Activated T-cell treated with anti-CD3 and anti-CD28 coated beads for 1 hour (primary cell): Measurements from ENCODE around the gene GLYATL2.
A peak's percentile ranks its signal among the peaks of the same experiment; 100 is the strongest.

ENCODE experiments used
- DNase-seq: peaks from one replicate; pipeline ENCODE4 v3.0.0-alpha.2; 2020; ENCODE audit warnings: low read depth

Gene GLYATL2

DNA sequence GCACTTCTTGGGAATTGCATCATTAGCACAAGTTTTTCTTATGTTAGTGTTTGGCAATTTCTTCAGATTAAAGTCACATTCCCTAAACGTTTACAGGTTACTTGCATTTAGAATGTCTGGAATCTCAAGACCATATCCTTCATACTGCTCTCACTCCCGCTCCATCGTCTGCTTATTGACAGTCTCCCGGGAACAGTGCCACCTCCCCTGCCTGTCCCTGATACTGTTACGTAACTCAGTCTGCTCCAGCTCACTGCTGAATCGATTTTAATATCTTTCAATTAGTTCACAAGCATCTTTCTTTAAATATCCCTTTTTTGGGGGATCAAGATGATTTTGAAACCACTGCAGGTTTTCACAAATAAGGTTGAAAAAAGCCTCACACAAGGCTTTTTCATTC is 48.2 kb downstream of the GLYATL2 start:
- no peak for DNase-seq

DNA sequence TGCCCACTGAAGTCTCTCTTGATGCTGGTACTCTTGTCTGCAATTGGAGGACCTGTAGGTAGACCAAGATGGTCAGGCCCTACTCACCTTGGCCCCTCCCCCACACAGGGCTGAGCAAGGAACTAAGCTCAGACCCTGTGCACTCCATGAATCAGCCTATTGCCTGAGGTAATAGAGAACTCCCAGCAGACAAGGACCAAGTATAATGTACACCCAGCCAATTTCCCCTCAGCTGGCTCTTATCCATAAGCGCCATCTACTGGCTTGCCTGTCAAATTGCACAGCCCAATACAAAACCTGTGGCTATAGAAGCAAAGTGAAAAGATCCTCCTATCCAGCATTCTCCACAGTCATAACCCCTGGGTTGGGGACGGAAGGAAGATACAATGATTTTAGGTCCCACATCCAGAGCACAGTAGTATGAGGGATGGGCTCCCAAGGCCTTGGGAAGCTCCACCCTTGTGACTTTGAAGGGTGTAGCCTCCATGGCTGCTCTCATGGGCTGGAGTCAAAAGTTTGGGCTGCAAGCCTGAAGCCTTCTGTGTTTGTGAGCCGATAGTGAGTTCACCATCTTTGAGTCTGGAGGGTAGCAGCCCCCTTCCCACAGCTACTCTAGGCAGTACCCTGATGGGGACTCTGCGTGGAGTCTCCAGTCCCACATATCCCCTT is 56.0 kb downstream of the GLYATL2 start:
- DNase-seq = peak; percentile 11

DNA sequence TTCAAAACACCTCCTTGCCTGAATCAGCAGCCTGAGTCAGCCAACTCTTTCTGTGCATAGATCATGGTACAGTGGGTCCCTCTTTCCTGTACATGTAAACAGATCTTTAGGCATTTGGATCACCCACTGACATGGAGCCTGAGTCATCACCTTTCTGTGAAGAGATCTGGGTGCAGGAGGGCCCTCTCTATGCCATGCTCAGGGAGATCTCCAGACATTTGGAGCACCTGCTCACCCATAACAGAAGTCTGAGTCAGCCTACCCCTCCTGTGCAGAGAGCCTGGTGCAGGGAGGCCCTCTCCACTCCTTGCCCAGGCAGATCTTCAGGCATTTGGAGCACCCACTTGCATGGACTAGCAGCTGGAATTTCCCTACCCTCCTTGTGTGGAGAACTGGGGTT is 56.6 kb downstream of the GLYATL2 start:
- DNase-seq = no peak

DNA sequence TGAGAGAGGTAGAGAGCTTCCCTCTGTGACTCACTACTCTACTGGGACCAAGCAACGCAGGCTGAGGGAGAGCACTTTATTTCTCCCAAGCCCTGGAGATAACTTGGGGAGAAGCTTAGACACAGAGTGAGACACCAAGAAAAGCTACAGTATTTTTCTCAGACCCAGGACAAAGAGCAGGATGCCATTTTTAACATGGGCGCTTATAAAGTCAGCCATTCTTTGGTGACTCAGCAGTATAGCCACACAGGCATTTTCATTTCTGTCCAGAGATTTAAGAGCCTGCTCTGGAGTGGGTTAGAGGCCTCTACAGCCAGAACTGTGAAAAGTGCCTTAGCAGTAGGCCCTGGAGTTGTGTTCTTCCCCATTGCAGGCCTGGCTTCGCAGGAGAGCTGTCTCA is 57.8 kb downstream of the GLYATL2 start:
- no peak for DNase-seq

DNA sequence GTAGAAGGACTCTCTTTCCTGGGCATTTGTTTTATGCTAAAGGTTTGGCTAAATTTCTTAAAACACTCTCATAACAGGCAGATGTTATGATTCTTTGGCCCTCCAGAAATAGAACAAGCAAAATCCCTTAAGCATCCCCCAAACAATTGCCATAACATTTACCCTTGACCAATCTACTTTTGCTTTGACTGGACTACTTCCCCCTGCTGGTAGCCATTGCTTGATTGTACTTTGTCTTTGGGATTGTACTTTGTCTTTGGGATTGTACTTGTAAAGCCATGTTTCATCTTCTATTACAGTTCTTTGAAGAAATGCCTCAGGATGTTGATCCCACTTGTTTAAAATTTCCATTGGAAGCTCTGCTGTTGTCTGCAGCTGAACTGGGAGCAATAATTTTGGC is 59.5 kb downstream of the GLYATL2 start:
- DNase-seq = no peak
